NCI-H128 (cell line): Measurements from ENCODE around the gene PRPF40B.

ENCODE experiments used
- DNase-seq: peaks from one replicate; lab custom pipeline; 2025; ENCODE audit not compliant: unreplicated experiment; lab: John Stamatoyannopoulos, UW

The PRPF40B gene

DNA sequence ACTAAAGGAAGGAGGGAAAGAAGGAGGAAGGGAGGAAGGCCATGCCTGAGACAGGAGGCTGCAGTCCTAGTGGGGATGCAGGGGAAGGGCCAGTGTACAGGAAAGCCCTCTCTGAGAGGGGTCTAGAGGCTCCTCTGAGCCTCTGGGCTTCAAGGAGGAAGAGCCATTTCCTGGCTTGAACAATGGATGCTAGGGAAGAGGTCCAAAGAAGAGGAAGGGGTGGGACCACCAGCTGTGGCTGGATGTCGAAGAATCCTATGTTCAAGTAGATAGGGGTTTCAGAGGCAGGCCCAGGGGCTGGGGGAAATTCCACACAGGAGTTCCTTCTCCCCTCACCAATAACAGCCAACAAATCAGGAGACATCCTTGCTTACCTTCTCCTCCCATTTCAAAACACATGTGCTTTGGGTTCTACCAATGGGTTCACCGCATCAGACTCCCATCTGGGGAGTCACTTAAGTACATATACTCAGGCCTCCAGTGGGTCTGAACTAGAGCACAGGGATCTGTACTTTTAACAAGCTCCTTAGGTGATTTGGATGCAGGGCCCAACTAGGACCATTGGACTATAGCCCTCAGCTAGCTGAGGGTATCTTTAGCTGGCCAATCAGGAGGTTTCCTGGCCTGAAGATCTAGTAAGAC lies 32.4 kb downstream of the PRPF40B start:
- no peak for DNase-seq

DNA sequence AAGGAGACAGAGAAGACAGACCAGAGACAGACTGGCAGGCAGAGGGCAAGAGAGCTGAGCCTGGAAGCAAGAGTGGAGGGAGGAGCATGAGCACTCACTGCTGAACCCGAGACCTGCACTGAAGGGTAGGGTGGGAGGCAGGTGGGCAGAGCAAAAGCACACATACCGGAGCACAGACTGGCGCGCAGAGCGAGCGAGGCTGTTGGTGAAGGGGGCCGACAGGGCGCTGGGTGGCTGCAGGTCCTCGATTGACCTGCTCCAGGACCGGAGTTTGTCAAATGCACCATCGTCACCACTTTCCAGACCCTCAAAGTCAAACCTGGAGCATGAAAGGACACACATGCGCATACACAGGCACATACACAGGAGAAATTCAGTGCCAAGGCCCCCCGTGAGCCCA lies 34.9 kb downstream of the PRPF40B start:
- DNase-seq = no peak

DNA sequence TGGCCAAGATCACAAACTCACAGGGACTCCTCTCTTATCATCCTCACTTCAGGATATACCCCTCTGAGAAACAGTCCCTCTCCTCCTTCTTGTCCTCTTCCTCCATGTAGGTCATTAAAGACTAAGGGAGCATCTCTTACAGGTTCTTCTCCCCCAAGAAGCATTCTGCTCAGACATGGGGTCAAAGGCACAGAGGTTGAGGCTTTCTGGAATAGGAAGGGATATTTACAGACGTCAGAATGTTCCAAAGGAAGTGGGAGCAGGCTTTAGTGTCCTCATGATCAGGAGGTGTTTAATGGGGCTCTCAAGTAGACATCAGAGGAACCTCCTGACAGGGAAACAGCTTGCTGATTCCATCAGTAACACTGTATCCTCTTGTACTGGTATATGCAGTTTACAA lies 36.4 kb downstream of the PRPF40B start:
- DNase-seq = no peak

DNA sequence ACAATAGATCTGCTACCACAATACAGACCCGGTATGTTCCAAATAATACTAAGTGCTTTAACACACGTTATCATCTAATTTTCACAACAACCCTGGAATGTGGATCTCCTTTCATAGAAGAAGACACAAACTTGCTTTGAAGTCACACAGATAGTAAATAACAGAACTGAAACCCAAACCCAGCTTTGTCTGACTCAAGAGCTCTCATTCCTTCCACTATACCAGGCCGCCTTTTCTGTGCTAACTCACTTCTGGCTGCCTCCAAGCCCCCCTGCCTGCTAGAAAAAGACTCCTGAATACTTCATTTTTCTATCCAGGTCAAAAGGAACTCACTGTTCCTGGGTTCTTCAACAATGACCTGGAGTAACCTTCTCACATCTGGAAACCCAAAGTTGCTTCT lies 37.8 kb downstream of the PRPF40B start:
- DNase-seq = no peak

DNA sequence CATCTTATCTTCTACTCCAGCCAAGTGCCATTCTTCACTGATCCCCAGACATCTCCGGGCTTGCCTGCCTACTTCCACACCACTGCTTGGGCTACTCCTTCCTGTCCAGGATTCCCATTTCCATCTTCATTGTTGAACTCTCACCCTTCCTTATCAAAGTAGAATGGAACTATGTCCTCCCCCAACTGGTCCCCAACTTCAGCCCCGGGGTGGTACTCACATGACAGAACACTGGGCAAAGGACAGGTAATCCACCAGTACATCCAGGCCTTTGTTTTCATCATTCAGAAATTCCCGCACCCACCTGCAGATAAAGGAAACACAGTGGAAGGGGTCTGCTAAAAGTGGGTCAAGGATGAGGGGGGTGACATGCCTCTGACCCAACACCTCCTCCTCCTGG lies 38.4 kb downstream of the PRPF40B start:
- DNase-seq = no peak

DNA sequence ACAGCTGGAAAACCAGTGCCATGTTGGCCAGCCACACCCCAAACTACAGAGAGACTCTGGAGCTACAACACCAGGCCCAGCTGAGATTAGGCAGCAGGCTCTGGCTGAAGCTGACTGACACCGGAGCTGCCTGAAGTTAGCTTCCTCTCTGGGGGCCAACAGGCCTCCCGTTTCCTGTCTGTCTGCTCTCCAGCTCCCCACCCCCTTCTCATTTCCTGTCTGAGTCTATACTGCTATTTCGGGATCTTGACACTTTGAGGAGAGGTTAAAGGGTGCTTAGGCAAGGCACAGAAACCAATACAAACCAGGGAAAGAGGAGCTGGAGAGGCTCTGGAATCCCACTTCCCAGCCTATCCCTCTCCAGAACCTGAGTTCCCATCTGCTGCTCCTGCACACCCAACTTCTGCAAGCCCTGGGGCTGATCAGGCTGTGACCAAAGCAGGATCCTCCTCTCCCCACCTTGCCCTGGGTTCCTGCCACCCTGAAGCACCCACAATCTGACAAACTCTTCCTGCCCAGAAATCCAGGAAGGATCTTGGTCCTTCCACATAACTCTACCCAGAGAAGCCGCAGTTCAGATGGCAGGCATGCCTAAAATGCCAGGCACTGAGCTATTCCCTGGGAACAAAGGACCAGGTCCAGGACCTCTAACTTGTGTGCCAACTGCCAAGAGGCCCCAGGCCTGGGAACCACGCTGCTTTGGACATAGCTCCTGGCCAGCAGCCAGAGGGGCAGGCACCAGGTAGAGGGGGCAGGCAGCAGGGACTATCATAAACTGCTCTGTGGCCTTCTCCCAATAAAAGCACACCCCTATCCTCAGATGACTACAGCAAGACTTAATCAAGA lies 39.9 kb downstream of the PRPF40B start:
- no peak for DNase-seq

DNA sequence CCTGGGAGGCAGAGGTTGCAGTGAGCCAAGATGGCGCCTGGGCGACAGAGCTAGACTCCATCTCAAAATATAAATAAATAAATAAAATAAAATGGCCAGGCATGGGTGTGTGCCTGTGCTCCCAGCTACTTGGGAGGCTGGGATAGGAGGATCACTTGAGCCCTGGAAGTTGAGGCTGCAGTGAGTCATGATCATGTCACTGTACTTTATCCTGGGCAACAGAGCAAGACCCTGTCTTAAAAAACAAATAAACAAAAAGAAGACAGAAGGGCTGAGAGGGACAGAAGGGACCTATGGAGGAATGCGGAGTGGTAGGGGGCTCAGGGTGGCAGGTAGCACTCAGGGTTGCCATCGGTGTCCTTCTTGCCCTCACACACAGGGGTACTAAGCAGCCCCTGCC lies 40.8 kb downstream of the PRPF40B start:
- DNase-seq = no peak

DNA sequence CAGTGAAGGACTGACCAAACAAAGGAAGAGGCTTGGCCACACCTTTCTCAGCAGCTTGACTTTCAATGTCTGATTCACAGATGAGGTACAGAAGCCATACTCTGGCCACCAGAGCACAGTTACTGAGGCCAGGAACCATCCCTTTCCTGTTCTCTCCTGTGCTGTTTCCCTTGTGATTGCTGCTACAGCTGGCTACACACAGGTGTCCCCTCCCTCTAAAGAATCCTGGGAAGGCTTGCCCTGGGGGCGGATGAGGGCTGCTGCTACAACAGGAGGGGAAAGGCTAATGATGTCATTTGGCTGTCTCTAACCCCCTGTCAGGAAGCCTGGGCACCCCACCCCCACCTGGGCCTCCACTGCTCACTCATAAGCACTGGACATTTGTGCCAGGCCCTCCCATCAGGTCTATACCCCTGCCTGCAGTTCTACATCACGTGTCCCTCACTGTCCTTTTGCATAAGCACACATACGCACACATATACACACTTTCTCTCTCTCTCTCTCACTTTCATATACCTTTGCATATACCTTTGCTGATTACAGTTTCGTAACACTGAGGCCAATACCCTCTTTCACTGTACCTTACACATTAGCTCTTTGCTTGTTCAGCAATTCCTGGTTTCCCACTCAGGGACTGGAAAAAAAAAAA lies 41.4 kb downstream of the PRPF40B start:
- DNase-seq = no peak

DNA sequence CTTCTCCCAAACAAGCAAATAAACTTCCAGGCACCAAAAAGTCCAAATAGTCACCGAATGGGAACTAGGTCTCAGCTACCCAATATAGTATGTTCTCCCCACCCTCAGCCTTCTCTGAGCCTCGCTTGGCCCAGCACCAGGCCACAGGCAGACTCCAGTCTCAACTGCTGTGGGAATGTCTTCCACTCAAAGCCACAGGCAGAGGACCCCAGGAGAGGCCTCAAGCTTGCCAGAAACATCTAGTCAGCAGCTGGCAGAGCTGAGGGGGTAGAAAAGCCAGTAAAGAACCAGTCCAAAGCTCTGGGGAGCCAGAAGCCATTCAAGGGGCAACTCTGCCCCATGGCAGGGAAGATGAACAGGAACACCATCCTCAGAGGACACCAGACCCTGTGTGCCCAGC lies 42.0 kb downstream of the PRPF40B start:
- DNase-seq = no peak

DNA sequence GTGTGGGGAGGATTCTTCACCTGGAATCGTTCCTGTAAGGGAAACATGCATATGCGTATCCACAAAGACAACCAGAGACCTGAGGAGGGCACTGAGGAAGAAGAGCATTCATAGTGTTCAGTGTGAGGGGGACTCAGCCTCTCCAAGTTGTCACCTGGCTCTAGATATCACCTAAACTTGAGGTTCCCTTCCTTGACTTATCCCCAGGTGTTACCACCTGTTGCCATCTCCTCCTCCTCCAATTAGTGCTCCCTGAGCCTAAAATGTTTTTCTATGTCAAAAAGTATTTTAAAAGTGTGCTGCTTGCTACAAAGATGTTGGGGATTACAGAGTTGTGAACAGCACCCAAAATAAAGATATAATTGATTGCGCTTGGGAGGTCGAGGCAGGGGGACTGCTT lies 42.8 kb downstream of the PRPF40B start:
- DNase-seq = no peak

DNA sequence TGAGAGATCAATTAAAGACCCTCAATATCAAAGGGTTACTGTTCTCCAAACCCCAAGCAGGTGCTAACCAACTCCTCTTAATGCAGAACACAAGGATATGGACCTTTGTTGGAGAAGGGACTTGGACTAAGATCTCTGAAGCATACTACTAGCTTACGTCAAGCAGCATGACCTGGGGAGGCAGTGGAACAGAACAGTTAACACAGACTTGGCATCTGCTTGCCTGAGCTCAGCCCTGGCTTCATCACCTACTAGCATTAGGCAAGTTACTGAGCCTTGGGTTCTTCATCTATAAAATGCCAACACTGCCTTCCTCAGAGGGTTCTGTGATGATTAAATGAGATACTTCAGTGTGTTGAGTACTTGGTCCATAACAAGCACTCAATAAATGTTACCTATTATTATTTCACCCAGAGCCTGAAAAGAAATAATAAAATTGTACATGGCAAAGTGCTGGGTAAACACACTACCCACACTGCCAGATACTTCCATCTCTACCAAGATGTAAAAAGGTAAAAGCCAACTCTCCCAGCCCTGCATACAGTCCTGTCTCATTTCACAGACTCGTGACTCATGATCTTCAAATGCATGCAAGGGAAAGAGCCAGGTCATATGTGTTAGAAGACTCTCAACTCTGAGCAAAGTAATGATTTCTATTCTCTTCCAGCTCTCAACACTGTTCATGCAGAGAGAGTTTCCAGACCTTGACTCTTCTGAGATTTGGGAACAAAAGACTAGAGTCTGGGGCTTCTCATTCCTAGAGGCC lies 44.1 kb downstream of the PRPF40B start:
- no peak for DNase-seq

DNA sequence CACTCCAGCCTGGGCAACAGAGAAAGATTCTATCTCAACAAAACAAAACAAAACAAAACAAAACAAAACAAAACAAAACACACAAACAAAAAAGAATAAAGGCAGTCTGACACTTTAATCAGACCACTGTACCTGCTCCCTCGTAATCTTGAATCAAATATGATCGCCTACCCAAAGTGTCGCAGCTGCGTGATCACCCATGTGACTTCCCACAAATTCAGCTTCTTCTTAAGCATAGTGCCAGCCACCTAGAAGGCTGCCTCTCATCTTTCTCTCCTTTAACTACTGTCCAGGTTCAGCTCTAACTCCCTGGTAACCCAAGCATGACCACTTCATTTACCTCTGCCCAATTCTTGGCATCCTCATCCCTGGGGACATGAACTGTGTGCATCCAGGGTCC lies 46.4 kb downstream of the PRPF40B start:
- DNase-seq = no peak

DNA sequence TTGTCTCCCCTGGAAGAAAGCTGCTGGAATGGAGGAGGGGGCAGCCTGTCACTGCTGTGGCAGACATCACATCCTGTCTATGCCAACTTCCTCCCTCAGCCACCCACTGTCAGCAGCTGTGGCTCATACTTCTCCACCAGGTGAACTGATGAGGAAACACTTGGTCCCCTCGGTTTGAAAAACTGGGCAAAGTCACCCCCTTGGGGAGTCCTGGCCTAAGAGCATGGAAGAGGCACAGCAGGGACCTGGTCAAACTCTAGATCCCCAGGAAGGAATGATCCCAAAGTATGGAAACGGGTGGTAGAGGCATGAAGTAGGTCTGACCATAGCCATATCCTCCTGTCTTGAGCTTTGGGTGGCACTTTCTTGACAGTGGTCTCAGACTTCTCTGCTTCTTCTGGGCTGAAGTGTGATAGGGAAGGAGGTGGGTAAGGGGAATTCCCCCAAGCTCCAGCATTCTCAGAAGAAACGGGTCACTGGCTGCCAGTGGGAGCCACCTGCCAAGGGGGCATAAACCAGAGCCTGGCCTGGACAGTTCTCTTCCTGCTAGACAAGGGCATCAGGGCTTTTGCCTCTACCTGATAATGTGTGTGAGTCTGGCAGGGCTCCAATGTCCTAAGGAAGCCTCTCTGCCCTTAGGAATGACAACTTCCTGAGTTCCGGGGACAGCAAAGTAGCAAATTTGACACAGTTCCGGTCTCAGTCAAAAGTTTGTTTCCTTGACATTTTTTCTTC lies 47.8 kb downstream of the PRPF40B start:
- DNase-seq = no peak

DNA sequence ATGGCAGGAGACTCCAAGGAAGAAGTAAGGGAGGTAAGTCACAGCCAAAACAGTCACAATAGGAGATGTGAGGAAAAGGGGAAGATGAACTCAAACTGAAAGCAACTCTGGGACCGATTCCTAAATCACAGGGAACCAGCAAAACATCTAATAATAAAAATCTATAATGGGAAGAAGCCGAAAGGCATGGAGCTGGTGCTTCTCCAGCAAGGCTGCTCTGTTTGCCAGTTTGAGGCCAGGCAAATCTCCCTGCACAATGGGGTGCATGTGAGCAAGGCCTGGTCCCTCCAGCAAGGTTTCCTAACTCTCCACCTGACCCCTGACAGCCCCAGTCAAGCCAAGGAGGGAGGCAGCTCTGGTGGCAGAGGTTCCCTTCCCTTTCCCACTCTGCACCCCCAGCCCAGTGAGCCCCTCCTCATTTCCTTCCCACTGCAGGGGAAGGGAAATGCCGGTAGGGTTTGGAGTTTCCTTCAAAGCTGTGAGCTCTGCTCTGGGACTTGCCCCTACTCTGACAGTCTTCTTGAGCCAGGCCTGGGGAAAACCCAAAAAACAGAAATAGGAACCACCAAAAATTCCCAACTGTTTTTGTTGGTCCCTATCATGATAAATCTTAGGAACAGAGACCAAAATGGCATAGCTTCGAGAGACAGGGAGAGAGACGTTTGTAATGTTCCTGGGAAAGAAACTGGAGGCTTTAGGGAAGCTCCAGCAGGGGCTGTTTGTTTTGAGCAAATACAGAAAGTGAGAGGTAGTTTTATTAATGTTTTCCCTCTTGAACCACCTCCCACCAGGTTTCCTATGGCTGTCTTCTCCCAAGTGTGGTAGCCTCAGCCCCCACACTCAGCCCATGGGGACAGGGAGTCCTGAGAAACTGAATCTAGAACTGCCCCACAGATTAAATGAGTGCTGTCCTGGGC lies 49.2 kb downstream of the PRPF40B start:
- DNase-seq = no peak

DNA sequence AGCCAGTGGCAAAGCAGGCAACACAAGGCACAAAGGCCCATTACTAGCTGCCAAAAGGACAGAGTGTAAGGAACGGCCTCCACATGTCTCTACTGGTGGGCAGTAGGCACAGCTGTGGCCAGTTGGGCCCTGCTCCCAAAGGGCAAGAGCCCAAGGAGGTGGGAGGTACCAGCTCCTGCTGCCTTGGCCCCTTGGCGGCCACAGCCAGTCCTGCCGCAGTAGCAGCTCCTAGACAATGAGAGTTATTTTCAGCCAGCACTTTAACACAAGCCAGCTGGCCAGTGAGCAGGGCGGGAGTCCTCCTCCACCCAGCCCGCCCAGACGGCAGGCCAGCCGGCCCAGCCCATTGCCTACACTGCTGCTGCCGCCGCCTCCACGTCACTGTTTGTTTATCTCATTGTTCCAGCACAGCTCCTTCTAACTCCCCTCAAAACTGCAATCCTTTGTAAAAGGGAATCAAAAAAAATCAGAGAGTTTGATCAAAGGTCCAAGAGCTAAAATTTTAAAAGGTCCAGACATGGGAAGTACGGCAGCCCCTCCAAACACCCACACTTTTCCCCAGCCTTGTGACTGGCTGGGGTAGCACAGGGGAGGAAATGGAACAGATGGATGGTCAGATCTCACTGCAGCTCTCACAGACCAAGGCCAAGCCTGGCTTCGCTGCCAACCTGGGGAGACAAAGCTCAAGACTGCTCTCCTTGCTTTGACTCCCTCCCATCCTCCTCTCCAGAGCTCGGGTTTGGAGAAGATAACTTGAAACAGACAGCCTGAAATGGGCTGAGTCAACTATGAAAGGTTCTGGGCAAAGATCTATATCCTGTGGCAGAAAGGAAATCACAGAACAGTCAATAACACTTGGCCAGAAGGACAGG lies 50.3 kb downstream of the PRPF40B start:
- no peak for DNase-seq

DNA sequence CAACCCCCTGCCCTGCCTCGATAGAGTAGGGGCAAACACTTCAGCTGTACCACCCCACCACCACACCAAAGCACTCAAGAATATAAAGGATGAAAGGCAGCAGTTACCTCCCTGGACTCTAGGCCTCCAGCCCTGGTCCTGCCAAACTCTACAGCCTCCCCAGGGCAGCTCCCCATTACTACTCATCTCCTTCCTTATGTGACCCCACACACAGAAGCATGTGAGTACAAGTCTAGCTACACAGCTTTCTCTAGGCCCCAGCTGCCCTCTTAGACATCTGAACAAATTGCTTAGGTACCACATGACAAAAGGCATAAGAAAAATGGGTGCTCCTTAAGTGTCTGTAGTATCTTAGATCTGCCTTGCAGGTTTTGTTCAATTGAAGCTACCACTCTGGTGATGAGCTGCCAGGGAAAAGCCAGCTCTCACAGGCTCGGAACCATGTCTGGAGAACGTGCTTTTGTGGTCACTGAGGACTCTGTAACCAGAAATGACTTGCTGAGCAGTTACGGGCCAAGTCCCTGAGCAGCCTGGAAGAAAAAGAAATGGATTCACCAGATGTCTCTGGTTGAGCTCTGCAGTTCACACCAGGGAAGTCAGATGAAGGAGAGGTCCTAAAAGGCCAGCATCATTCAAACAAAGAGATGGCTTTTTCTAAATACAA lies 51.1 kb downstream of the PRPF40B start:
- no peak for DNase-seq

DNA sequence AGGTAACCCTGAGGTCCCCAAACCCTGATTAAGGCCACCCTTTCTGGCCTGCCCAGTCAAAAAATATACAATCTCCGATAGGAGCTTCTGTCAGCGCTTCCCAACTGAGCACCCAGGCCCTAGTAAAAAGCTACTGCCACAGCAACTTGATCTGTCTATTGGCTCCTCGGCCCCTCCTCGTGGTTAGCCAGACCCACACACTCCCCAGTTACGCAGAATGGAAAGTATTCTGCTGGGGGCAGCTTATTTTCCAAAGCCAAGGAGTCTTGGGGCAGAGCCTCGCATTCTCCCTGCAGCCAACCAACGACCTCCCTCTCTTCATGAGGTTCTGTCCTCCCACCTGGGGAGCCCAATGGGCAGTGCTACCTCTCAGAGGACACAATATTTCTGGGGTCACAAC lies 51.8 kb downstream of the PRPF40B start:
- DNase-seq = no peak

DNA sequence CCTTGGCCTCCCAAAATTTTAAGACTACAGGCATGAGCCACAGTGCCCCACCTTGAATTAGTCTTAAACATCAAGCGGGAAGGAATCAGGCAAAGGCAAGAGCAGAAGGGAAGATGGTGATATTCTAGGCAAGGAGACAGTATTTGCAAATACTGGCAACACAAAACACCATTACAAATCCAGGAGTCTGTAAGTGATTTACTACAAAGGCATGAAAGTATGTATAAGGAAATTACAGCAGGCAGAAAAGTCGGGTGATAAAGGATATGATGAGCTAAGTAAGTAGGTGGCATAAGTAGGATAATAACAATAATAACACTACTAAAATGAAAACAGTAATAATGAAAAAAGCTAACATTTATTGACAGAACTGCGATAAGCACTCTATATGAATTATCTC lies 55.4 kb downstream of the PRPF40B start:
- no peak for DNase-seq
